HG02763 (cell line): ENCODE measurements around the gene BMP2K.
A peak's percentile ranks its signal among the peaks of the same experiment; 100 is the strongest.

Source experiments
- ATAC-seq: cut with Tn5 transposase; IDR thresholded peaks from one replicate; pipeline ENCODE4 v1.9.1; 2021; ENCODE audit warnings: mild to moderate bottlenecking, moderate library complexity; ENCODE audit not compliant: unreplicated experiment

Gene BMP2K

GRCh38 chr4:78923464-78924312, 147.5 kb downstream of the BMP2K start:
- no peak for ATAC-seq

DNA sequence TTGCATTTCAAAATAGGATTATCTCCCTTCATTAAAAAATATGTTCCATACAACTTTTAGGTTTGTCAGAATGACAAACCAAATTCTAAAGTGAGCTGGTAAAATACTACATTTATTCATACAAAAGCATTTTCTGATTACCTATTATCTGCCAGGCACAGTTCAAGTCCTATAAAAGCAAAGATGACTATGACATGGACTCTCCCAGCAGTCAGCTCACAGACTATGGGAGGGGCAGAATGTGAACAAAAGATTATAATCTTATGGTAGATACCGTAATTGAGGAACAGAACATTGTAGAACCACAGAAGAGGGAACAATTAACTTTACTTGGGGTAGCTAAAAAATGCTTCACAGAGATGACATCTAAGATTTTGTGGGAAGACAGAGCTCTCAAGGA, 150.7 kb downstream of the BMP2K start:
- ATAC-seq: no peak

DNA sequence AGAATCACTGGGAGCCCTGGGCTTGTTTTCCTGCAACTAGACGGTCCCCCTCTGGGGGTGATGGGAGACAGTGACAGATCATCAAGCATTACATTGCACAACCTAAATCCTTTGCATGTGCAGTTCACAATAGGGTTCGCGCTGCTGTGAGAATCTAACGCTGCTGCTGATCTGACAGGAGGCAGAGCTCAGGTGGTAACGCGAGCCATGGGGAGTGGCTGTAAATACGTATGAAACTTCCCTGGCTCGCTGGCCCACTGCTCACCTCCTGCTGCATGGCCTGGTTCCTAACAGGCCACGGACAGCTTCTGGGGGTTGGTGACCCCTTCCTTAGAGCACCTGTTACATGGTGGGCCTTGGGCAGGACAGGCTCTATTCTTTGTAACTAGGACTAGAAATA, 152.7 kb downstream of the BMP2K start:
- no peak for ATAC-seq

DNA sequence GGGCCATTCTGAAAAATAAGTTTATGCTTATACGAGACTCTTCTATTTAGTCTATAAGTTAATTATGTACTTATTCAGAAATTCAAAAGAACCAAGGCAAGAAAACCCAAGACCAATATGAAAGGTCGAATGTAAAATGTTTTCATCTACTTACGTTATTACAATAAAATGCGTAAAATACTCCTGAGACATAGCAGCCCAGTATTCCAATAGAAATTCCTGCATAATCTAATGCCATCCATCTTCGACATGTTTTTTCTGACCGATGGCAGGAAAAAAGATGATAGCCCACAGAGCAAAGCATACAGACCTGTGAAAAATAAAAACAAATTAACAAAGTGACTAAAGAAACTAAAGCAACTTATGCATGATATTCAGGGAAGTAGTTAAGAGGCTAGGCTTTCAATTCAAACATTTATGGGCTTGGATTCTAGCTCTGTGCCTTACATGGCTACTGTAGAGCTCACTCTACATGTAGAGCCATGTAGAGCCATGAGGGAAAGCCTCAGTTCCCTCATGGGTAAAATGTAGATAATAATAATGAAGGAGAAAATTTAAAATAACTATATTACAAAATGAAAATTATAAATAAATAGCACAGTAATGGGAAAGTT, 154.0 kb downstream of the BMP2K start:
- no peak for ATAC-seq

DNA sequence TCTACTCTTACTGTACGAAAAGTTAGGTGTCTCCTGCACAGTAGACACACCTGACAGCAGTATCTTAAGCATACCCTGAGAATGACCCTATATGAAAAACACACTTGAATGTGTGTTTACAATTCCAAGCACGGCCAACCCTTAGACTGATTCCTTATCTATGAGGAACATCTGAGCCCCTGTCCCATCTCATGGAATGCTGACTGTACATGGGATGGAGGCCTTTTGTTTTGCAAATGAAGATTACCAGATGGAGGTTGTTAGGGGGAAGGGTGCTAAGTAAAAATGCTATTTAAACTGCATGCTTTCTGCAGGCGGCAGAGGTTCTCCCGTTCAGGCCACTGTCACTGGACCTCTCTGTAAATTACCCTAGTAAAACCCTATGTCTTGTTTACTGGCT, 160.8 kb downstream of the BMP2K start:
- ATAC-seq: no peak

DNA sequence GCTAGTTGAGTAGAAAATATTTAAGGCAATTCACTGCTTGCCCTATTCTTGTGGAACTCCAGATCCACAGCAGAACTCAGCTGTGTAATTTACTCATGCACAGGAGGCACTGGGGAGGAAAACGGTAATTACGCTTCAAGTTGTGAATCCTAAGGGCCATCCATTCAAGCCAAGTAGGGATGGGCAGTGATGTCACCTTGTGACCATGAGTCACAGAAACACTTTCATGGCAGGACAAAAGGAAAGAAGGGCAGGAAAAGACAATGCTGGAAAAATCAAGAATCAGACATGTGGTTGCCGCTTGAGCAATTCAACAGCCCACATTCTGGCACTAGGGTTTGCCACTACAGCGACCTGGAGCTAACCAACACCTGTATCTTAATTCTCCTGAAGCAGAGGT, 161.7 kb downstream of the BMP2K start:
- ATAC-seq: no peak

DNA sequence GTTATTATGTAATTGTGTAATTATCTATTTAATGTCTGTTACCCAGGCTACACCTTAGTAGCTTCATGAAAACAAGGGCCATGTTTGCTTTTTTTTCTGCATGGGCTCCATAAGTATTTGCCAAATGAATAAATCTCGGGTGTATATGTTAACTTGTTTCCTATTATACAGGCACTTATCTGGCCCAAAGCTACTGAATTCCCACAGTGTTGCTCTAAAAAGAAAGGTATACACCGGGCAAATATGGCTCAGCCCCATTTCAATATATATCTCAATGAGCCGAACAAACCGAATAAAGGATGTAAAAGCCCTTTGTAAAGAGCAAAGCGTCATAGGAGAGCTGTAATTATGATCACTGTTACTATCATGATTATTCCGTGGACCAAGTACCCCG, 162.3 kb downstream of the BMP2K start:
- ATAC-seq: no peak

DNA sequence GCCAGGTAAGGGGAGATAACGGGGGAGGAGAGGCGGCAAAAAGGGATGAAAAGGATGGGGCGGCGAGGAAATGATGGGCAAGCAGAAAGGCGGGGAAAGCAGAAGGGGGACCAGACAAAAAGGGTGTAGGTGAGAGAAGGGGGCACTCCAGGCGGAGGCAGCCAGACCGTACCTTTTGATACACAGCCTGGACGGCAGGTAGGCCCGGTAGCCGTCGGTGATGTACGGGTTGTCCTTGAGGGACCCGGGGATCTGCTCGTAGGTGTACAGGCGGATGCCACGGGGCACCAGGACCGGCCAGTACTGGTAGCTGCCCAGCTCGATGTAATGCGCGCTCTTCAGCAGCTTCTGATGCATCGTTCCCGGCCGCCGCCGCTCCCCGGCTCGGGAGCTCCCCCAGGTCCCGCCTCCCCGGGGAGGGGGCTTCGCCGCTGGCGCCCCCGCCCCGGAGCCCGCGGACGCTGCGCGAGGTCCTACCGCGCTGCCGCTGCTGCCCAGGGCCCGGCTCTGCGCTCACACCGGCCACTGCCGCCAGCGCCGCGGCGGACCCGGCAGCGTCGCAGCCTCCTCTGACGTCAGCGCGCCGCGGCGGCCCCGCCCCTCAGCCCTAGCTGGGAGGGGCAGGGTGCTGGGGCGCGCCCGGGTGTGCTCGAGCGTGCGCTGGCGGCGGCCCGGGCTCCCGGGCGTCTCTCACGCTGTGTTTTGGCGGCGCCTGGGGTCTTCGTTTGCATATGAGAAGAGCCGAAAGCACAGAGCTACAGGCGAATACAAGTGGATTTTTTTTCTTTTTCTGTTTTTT, 162.9 kb downstream of the BMP2K start, which contains the start of gene PAQR3:
TSS of gene PAQR3 (minus strand) at position 571 of the 799 bp plus-strand sequence. CDS start at position 357, 214 bp downstream.
- peak; percentile 98 for ATAC-seq

GRCh38 chr4:78939667-78940008, 163.5 kb downstream of the BMP2K start:
- peak; percentile 15 for ATAC-seq

GRCh38 chr4:78940752-78941151, 164.6 kb downstream of the BMP2K start:
- no peak for ATAC-seq

DNA sequence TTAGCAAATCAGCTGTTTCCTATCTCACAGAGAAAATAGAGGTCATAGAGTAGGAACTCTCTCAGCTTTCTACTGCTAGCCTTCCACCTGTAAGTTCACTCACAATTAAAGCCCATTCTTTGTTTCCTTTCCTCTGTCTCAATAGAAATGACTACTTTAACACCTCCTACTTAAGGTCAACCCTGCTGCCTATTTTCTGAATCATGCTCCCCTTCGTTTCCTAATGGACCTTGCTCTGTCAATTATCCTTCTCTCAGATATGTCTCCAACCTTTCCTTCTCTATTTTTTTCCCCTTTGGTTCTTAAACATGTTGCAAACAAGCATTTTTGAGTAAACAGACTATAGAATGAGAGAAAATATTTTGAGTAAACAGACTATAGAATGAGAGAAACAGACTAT, 168.2 kb downstream of the BMP2K start:
- ATAC-seq: no peak

DNA sequence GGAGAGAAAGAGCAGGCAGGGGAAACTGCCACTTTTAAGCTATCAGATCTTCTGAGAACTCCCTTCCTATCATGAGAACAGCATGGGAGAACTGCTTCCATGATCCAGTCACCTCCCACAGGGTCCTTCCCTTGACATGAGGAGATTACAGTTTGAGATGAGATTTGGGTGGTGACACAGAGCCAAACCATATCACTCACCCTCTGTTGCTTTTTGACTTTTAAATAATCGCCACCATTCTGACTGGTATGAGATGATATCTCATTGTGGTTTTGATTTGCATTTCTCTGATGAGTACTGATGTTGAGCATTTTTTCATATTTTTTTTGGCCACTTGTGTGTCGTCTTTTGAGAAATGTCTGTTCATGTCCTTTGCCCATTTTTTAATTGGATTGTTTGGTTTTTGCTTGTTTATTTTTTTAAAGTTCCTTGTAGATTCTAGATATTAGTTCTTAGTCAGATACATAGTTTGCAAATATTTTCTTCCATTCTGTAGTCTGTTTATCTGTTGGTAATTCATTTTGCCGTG, 169.6 kb downstream of the BMP2K start:
- no peak for ATAC-seq

DNA sequence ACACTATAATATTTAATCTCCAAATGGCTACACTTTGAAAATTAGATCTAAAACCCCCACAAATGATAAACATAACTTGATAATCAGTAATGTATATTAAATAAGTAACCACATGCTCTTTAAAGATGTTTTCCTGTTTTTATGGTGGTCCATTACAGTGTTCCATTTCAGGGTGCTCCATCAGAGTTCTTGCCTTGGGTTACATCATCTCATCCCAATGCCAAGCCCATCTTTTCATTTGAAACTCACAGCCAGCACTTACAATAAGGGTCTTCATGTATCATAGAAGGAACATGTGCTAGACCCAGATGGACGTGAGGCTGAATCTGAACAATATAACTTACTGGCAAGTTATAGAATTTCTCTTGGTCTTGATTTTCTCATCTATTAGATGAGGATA, 173.6 kb downstream of the BMP2K start:
- no peak for ATAC-seq

- peak; percentile 61 for ATAC-seq
Measured at GRCh38 chr4:78951862-78952472, 175.8 kb downstream of the BMP2K start.

DNA sequence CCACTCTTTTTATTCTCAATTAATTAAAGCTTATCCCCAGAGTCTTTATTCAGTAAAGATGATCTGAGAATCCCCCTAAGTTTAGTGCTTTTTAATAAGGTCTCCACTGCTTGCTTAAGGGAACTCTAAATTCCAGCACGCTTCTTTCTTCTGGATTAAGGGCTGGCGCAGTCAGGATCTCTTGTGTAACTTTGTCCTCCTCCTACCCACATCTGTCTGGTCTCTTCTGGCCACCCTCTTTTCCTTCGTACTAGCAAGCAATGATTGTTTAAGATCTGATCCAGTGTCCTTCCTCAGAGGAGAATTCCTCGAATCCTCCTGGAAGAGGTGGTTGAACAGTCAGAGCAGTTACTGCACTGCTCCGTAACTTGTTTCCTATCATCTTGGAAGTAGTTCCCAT, 177.1 kb downstream of the BMP2K start:
- no peak for ATAC-seq

DNA sequence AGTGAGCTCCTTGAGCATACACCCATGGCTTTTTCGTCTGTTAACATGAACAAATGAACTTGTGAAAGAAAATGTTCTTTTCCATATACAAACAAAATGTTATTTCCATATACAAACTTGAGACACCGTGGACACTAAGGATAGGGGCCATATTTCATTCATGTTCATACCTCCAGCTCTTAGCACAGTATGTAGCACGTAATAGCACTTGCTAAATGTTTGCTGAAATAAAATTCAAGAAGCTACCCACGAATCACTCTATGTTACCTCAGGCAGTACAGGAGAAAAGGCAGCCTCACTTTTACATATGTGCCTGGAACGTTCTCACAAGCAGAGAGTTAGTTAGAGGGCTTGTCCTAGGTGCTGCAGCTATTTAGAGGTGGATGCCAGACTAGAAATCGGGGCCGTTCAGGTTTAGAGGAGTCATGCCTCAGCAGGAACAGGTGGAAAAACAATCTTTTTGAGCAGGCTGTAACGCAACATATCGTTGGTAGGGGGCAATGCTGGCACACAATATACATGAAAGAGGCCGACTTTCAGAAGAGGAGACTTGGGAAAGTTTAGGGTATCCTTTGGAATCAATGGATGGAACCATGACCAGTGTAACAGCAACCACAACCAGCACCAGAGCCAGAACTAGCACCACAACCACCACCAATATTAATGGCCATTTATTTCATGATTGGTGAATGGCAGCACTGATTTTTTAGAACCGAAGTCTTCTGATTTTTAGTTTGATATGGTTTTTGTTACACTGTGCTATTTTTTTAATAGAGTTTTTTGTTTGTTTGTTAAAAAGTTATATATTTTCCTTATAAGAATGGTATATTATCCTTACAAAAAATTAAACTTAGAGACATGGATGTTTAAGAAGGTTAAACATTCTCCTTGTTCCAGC, 177.9 kb downstream of the BMP2K start:
- no peak for ATAC-seq

GRCh38 chr4:78956975-78957374, 180.8 kb downstream of the BMP2K start:
- no peak for ATAC-seq

DNA sequence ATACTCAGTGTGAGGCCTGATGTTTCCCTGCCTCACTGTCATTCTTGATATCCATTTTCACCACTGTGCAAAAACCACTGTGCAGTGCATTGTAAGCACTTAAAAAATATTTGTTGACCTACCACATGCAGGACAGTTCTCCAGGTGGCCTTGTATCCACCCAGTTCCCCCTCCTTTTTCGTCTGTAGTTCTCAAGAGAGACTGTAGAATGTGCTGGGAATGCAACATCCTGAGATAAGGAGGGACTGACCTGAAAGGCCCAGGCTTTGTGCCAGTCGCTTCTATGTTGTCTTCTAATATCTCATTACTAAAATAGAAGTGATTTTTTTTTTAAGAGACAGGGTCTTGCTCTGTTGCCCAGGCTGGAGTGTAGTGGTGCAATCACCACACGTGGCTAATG, 184.8 kb downstream of the BMP2K start:
- no peak for ATAC-seq
